NCI-H2227 treated with DMSO at 0.1 percent for 48 hours (cell line): Measurements from ENCODE around the gene TBC1D8.

Experiments
- DNase-seq: peaks from one replicate; lab custom pipeline; 2025; lab: John Stamatoyannopoulos, UW

Gene TBC1D8

DNA sequence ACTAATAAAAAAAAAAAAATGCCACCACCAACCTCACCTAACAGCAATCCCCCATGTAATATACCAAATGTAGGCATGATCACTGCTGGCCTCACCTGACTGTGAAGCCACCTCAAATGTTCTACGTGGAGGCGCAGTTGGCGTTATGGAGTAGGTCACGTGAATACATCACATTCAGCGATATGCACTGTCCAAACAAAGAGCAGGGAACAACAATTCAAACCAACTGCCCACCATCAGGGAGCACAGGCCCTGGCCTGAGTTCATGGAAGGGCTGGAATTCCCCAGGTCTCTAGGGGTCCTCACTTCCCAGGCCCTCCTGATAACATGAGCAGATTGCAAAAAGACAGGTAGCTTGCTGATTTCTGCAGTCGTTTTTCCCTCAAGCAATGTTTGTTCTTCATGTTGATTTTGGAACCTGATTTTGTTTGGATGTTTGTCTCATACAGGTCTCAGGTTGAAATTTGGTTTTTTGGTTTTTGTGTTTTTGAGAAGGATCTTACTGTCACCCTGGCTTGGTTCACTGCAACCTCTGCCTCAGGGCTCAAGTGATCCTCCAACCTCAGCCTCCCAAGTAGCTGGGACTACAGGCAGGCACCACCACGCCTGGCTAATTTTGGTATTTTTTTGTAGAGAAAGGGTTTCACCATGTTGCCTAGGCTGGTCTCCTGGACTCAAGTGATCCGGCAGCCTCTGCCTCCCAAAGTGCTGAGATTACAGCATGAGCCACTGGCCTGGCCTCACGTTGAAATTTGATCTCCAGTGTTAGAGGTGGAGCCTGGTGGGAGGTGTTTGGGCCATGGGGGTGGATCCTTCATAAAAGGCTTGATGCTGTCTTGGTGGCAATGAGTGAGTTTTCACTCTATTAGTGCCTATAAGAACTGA is 15.5 kb downstream of the TBC1D8 start:
- DNase-seq, result no peak

DNA sequence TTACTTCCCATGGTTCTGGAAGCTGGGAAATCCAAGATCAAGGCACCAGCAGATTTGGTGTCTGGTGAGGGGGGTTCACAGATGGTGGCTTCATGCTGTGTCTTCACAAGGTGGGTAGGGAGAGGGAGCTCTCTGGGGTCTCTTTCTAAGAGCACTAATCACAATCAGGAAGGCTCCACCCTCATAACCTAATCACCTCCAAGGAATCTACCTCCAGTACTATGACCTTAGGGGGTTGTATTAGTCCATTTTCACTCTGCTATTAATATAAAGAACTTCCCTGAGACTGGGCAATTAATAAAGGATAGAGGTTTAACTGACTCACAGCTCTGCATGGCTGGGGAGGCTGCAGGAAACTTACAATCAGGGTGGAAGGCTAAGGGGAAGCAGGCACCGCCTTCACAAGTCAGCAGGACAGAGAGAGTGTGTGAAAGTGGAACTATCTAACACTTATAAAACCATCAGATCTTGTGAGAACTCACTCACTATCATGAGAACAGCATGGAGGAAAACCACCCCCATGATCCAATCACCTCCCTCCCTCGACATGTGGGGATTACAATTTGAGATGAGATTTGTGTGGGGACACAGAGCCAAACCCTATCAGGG is 17.6 kb downstream of the TBC1D8 start:
- DNase-seq, result no peak

DNA sequence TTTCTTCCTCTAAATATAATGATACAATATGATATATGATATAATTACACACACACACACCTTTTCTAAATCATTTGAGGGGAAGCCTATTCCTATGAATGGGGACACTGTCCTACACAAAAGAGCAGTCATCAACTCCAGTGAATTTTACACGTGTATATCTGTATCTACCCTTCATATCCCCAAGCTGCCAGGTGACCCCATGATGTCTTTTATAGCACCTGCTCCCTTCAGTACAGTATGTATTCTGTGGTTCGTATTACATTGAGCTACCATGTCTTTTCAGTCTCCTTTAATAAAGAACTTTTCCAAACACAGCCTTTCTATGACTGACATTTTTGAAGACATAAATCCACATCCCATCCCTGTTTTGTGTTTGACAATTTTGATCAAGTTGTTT is 19.0 kb downstream of the TBC1D8 start:
- DNase-seq, result no peak

DNA sequence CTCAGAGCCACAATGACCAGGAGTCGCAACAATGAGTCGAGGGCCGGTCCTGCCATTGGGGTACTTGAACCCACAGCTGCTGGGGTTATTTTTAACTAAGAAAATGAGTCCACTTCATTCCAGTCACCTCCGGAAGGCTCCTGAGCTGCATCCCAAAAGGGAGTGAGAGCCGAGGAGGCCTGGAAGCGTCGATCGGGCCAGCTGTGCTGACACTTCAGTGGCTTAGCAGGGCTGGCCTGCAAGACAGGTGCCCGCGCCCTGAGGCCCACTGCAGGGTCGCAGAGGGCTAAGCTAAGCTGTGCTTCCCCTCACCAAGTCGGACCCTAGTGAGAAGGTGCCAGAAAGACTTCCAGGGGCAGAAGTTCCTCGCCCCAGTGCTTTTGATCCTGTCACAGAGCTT is 21.1 kb downstream of the TBC1D8 start:
- DNase-seq, result no peak

DNA sequence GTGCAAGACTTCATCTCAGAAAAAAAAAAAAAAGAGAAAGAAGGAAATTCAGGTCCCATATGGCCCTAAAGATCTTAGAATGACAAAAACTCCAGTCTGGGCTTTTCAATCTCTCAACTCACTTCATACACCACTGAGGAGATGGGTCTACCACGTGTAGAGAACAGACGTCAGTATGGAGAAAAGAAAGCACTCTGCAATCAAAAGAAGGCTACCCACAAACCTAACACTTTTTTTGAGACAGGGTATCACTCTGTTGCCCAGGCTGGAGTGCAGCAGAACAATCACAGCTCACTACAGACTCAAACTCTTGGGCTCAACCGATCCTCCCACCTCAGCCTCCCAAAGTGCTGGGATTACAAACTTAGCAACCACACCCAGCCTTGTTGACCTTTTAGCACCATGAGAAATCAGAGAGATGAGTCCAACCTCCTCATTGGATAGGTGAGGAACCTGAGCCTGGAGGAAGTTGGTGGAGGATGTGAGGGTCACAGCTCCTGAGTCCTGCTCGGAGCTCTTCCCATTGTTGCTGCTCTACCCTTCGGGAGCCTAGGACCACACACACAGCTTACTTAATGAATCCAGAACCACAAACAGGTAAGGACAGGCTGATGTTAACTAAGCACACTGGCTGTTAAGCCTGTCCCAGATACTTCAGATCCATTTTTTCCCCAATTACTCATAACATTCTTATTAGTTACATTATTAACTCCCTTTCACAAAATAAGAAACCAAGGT is 23.7 kb downstream of the TBC1D8 start:
- no peak for DNase-seq

DNA sequence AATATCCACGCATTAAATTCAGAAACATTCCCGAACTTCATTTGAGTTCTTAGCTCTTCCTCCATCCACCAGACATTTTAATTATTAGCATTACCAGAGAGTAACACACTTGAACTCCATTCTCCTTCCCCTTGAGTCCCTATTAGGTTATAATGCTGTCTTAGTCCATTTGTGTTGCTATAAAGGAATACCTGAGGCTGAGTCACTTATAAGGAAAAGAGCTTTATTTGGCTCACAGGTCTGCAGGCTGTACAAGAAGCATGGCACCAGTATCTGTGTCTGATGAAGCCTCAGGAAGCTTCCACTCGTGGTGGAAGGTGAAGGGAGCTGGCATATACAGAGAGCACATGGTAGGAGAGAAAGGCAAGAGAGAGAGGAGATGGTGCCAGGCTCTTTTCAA is 25.4 kb downstream of the TBC1D8 start:
- no peak for DNase-seq

DNA sequence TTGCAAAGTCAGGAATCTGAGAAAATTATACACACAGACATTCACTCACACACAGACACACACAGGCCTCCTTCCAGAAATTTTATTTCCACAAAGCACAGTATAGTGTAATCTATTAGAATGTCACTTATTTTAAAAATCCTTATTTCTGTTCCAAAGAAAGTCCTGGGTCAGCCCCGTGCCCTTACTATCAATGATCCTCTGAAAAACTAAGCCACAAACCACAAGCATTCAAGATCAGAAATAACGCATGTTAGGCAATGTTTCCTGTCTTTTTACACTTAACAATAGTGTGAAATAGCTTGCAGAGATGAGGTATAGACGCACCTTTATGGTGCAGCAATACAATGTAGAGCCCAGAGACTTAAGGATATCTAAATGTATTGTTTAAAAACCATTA is 25.8 kb downstream of the TBC1D8 start:
- no peak for DNase-seq

DNA sequence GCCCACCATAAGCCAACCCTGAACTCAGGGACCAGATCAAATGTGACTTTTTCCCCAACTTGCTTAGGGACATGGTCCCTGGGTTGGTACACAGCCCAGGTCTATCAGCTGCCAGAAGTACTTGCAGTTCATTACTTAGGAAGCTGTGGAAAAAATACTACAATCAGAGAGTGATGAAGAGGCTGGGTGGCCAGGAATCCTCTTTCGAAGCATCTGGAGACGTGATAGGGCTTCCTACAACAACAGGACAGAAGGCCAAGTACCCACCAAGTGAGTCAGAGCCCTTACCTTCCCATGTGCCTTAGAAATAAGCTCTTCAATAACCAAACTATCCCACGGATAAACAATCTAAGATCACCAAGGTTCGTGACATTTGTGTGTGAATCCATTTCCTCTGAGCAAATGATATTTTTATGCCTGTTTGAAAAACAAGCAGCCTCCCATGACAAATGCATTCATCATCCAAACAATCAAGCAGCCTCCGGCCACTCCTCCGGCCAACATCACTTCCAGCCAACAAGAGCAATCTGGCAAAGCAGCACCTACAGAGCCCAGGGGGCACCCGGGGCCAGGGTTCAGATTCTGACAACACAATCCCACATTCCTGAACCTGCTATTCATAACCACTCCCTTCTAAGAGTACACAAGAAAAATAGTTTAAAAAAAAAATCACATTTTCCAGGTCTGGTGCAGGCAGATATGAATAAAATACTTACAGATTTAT is 26.4 kb downstream of the TBC1D8 start:
- no peak for DNase-seq

DNA sequence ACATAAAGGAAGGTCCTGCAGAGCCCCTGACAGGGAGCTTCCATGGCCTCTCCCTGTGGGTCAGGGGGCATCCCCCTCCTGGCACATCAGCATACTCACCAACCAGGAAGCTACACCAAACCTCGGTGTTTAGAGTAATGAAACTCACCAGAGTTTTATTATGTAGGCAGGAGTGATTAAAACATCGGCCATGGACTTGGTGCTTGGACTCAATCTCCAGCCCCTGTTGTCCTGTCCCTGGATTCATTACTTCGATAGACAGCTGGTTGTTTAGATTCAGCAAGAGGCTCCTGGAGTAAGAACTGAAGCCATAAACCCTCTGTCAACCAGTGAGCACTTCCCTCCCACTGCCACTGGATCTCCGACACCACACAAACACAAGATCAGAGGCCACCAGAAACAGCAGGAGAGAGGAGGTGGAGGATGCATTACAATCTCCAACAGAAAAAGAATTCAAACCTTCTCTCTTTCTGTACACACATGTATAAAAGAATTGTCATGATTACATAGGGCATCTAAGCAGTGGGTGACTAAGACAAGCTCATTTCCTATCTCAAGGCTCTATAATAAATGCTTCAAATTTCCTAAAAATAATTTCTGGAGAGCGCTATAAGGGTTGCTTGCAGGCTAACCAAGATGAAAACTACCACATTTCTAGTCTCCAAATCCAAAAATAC is 27.2 kb downstream of the TBC1D8 start:
- no peak for DNase-seq

DNA sequence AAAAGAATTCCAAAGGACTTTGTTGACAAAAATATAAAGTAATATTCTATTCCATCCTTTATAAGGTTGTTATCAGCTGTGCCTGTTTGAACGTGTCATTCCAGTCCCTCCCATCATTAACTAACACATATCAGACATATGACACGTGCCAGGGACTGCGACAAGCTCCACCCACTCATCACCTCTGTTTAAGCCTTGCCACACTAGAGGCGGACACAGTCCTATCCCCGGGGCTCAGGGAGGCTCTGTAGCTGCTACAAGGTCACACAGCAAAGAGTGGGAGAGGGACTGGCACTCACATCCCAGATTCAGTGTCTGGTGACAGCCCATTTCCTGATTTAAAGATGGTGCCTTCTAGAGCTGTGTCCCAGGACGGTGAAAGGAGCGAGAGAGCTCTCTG is 30.0 kb downstream of the TBC1D8 start:
- DNase-seq, result no peak

DNA sequence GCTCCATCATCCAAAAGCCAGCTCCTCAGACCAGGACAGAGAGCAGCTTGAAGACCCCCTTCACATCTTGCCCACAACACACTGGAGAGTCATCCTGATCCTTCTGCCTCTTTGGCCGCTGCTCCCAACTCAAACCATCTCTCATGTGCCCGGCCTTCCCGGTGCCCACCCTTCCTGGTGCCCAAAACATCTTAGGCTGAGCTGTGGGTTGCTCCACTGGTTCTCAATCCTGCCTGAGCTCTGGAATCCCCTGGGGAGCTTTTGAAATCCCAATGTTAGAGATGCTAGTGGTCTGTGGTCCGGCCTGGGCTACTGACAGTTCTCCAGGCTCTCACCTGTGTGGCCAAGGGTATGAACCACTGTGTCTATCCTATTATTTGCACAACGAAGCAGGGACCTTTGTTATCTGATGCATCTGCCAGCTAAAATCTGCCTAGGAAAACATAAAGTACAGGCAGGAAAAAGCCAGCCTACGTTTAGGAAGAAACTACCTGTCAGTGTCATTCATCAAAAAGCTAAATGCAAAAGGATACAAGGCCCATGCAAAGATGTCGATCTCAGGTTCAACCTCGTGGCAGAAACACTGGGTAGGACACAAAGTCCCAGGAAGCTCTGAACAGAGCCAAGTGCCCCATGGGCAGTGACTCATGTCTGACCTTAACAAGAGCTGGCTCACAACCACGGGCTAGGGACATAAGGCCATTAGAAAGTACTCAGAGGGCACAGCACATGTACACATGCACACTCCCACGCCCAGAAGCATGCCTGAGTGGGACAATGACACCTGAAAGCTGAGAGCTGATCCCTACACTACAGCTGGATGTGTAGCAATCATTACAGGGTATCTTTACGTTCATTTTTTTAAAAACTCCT is 30.8 kb downstream of the TBC1D8 start:
- DNase-seq, result no peak

DNA sequence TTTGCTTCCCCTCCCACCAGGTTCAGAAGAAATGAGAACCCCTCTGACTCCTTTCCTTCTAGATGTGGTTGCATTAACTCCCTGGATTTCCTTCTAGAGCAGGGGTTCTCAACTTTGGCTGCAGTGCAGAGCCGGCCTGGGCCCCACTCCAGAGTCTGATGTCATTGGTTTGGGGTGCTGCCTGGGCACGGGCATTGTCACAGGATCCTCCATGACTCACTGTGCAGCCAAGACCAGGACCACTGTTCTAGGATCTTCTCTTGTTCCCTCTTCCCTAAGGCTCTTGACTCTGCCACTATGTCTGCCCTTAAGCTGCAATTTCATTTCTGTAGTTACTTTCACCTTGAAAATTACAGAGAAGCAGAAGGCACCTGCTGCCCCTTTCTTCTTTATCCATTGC is 31.8 kb downstream of the TBC1D8 start:
- no peak for DNase-seq

DNA sequence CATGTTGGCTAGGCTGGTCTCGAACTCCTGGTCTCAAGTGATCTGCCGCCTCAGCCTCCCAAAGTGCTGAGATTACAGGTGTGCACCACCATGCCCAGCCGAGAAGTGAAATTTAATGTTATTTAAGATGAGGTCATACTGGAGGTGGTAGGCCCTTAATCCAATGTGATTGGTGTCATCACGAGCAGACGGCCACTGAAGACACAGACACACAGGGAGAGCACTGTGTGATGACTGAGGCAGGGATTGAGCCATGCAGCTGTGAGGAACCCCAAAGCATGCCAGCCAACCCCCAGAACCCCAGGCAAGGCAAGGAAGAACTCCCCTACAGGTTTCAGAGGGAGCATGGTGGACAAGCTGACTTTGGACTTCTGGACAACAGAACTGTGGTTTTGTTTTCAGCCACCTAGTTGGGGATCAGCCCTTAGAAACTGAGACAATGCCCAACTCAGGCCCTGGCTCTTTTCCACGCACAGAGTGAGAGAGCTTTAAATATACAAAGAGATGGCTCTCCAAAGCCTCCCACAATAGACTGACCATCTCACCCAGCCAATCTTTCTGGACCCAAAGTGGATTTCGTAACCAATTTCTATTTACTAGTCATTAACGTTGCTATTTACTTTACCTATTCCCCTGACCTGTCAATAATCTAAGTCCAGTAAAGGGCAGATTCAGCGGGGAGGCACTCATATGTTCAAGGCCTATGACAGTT is 34.2 kb downstream of the TBC1D8 start:
- no peak for DNase-seq

DNA sequence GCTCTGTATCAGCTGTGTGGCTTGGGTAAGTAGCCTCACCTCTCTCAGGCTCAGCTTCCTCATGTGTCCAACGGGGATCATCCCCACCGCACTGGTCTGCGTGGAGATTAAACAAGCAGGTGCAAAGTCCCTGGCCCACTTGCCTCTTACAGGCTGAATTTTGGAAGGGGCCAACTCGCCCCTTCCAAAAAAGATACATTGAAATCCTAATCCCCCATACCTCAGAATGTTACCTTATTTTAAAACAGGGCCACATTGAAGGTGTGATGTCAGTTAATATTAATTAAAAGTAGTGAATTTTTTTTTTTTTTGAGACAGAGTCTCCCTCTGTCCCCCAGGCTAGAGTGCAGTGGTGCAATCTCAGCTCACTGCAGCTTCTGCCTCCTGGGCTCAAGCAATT is 34.8 kb downstream of the TBC1D8 start:
- DNase-seq, result no peak

DNA sequence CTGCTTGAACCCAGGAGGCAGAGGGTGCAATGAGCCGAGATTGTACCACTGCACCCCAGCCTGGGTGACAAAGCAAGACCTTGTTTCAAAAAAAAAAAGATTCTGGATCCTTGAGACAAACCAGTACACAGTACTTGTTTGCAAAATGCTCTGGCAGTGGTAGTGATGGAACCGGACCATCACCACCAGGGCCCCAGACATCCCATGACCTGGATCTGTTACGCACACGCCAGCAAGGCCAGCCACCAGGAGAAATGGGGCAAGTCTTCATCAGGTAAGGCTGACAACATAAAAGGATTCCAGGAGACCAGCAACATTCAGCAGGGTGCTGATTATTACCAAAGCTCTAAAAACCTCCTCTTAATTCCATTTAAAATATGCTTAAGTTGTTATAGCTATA is 35.5 kb downstream of the TBC1D8 start:
- DNase-seq, result no peak

DNA sequence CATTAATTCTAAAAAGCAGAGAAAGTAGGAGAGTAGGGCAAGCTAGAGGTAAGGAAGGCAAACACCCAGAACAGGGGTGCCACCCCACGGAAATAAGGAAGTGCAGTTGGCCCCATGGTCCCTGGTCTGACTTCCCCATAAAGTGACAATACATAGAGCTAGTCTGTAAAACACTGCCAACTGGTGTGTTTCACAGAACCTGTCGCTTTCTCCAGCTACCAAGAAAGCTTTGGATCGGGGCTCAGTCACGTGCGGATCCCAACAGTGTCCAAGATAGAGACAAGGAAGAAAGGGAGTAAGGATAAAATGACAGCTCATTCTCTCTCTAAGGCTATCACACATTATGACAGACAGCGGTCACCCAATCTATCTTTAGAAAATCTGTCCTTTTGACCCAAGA is 36.4 kb downstream of the TBC1D8 start:
- DNase-seq, result no peak

DNA sequence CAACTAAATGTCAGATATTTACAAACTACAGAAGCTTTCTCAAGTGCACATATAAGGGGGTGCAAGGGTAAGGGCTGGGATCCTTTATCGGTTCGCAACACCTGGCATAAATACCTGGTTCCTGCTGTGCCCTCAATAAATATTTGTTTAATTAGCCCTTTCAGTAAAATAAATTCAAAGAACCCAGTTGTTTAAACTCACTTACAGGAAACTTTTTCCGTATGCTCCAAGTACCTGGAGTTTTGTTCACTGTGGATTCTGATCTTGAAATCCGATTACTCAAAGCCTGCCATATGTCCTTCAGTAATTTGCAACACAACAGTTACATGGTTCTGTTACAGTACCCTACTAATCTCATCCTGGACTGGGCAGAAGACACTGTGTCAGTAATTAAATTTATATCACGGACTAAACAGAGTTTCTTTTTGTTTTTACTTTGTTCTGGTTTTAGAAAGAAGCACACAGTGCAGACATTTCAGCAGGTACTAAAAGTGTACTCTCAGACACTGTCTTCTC is 36.9 kb downstream of the TBC1D8 start:
- no peak for DNase-seq

DNA sequence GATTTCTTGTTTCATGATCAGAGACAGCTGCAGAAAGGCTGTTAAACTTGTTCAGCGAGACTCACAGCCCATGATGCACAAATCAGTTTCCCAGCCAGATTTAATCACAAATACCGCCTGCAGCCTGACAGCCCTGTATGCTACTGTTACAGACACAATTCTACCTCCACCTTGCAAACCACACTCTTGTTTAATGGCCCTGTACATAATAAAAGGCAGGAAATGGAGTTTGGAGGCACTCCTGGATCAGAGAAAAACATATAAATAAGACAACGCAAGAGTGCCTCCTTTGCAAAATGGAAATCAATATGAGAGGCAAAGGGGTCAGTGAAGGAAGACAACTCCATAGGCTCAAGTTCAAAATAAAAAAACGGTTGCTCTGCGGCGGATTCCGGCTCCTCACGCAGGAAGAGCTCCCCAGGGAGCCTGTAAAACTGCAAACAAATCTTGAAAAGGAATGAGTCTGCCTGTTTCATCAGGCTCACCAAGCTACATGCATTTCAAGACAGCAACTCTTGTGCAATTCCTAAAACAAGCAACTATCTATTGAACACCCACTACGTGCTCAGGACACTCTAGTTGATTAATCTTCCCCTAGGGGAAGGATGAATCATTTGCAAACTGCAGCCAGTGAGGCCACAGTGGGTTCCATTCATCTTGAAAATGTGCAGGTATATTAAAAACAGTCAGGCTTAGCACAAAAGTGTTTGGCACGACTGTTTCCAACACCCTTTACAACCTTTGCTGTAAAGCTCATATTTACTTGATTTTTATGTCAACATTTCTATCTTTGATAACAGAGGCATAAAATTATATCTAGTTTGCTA is 37.5 kb downstream of the TBC1D8 start:
- DNase-seq, result peak; percentile 47

DNA sequence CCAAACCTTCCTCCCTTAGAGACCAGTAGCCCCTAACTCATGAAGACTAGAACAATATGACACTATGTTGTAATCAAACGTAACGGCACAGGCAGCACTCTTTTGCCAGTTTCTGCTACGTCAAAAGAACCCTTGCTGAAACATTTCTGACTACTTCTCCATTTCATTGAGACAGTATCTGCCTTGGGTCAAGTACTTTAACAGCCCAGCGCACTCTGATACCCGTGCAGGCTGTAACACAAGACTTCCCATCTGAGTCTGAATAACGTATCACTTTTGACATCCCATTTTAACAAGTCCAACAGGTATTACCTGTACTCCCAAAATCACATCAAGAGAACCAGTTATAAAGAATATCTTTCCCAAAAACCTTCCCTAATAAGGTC is 38.4 kb downstream of the TBC1D8 start:
- DNase-seq, result no peak
